HG02623 (cell line): ENCODE results near the gene GDPD3.
"Not testable (repeated sequence)": the region's sequence is repeated elsewhere in the genome, so short reads cannot be mapped to it uniquely, and the experiment has no call there.

ENCODE experiments used
- ATAC-seq: cut with Tn5 transposase; IDR thresholded peaks from one replicate; pipeline ENCODE4 v1.9.1; 2021; ENCODE audit warnings: moderate library complexity; ENCODE audit not compliant: unreplicated experiment

The GDPD3 gene

GRCh38 chr16:30113031-30113710 lies at the start of gene GDPD3:
TSS of gene GDPD3 (minus strand) at chr16:30113537. CDS start at chr16:30113478, 59 bp downstream.
- ATAC-seq, result no peak

DNA sequence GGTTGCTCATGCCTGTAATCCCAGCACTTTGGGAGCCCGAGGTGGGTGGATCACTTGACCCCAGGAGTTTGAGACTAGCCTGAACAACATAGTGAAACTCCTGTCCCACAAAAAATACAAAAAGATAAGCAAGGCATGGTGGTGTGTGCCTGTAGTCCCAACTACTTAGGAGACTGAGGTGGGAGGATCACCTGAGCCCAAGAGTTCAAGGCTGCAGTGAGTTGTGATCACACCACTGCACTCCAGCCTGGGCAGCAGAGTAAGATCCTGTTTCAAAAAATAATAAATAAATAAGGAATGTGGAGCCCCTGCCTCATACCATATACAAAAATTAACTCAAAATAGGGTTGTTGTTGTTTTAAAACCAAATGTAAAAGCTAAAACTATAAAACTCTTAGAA lies 43.9 kb upstream of the GDPD3 start:
- ATAC-seq, result no peak

GRCh38 chr16:30155188-30155587 lies 41.9 kb upstream of the GDPD3 start:
- ATAC-seq, result no peak

DNA sequence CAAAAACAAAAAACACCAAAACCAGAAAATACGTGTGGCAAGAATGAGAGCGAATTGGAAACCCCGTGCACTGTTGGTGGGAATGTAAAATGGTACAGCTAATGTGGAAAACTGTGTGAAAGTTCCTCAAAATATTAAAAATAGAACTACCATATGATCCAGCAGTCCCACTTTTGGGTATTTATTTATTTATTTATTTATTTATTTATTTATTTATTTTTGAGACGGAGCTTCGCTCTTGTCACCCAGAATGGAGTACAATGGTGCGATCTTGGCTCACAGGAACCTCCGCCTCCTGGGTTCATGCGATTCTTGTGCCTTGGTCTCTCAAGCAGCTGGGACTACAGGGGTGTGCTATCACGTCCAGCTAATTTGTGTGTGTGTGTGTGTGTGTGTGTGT lies 39.2 kb upstream of the GDPD3 start:
- ATAC-seq, result no peak

DNA sequence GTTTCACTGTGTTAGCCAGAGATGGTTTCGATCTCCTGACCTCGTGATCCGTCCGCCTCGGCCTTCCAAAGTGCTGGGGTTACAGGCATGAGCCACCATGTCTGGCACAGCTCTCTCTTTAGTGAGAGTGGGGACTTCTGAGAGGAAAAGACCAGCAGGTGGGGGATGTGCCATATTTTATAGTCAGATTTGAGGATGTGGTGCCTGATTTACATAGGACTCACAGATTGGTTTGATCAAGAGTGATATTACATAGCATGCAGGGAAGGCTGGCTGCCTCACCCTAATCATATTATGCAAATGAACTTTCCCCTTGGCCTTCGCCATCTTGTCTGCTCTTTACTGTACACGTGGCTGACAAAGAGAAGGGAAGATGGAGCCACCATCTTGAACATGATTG lies 37.8 kb upstream of the GDPD3 start:
- no peak for ATAC-seq

DNA sequence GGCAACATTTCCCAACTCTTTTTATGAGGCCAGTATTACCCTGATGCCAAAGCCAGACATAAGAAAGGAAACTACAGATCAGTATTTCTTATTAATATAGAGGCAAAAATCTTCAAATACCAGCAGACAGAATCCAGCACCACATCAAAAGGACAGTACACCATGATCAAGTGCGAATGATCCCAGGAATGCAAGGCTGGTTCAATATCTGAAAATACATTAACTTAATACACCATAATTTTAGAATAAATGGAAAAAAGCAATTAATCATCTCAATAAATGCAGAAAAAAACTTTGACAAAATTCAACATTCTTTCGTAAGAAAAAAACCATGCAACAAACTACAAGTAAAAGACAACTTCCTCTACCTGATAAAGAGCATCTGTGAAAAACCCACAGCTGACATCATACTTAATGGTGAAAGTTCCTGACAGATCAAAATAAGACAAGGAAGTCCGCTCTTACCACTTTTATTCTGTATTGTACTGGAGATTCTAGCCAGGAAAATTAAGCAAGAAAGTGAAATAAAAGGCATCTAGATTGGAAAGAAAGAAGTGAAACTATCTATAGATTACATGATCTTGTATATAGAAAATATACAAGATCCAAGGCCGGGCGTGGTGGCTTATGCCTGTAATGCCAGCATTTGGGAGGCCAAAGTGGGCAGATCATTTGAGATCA lies 36.1 kb upstream of the GDPD3 start:
- no peak for ATAC-seq

- no peak for ATAC-seq
Observed at GRCh38 chr16:30147843-30148510, 34.6 kb upstream of the GDPD3 start.

DNA sequence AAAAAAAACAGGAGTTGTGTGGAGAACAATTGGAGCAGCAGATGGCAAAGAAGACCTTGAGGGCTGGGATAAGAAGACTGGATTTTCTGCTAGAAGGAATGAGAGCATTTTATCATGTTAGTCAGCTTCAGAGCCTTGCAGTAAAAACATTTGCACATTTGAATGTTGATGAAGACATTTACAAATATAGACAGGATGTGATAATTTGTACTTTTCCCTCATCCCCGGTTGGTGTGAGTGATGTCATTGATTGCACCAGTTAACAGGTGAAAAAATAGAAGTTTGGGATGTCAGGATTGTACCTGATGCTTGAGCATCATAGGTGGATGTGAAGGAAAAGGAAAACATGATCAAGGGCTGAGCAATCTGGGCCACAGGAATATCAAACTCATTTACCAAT lies 32.3 kb upstream of the GDPD3 start:
- no peak for ATAC-seq

DNA sequence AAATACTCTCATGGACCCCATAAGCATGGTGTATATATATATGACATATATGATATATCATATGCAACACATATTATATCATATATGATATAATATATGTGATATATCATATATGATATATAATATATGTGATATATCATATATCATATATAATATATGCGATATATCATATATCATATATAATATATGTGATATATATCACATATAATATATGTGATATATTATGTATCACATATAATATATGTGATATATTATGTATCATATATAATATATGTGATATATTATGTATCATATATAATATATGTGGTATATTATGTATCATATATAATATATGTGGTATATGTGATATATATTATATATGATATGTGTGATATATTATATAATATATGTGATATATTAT lies 31.6 kb upstream of the GDPD3 start:
- no peak for ATAC-seq

- ATAC-seq, result no peak
Observed at GRCh38 chr16:30144017-30144416, 30.7 kb upstream of the GDPD3 start.

GRCh38 chr16:30143347-30143702 lies 30.0 kb upstream of the GDPD3 start:
- ATAC-seq, result no peak

GRCh38 chr16:30142672-30143346 lies 29.5 kb upstream of the GDPD3 start:
- ATAC-seq, result no peak

- ATAC-seq, result no peak
Observed at GRCh38 chr16:30141750-30142149, 28.4 kb upstream of the GDPD3 start.

- no peak for ATAC-seq
Observed at GRCh38 chr16:30139583-30140481, 26.5 kb upstream of the GDPD3 start.

DNA sequence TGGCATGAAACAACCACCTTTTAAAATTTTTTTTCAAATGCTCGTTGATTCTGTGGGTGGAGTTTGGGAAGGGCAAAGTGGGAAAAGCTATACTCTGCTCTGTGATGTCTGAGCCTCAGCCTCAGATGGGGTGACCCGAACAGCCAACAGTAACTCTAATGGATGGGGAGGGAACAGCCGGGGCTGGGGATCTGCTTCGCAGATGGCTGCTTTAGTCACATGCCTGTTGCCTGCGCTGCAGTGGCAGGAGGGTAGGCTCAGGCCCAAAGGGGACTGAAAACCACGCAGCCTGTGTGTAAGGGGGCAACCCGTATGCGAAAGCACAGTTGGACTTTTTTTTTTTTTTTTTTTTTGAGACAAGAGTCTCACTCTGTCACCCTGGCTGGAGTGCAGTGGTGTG lies 24.6 kb upstream of the GDPD3 start:
- no peak for ATAC-seq

DNA sequence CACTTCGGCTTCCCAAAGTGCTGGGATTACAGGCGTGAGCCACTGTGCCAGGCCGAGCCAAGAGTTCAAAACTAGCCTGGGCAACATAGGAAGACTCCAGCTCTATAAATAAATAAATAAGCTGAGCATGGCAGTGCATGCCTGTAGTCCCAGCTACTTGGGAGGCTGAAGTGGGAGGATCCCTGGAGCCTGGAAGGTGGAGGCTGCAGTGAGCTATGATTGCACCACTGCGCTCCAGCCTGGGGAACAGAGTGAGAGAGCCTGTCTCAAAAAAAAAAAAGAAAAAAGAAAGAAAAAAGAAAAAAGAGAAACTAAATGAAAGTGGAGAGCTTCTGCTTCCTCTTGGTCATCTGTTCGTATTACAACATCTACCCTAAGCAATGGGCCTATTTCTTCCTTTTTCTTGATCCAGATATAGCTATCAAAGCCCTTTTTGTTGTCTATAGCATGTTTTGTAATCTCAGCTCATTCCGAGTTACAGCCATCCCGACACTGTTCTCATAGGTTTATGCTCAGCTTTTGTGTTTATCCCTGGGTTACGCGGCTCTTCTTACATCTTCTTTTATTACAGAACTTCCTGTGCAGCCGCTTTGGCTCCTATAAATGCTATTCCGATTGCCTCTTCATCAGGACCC lies 23.8 kb upstream of the GDPD3 start:
- ATAC-seq, result no peak

GRCh38 chr16:30132591-30132990 lies 19.3 kb upstream of the GDPD3 start:
- no peak for ATAC-seq

GRCh38 chr16:30131869-30132475 lies 18.6 kb upstream of the GDPD3 start:
- ATAC-seq, result no peak

- ATAC-seq, result no peak
Observed at GRCh38 chr16:30127993-30128392, 14.7 kb upstream of the GDPD3 start.

GRCh38 chr16:30125690-30126089 lies 12.4 kb upstream of the GDPD3 start:
- not testable (repeated sequence) for ATAC-seq
